Breast epithelium (tissue), 4 donors: Measurements from ENCODE around the gene ME3. TPM values are rescaled to one million over a fixed set of nuclear protein-coding genes. Genes with fewer than 3 reads are reported as not detected.
"Not testable (repeated sequence)": the region's sequence is repeated elsewhere in the genome, so short reads cannot be mapped to it uniquely, and the experiment has no call there.

Source experiments
- DNase-seq, 2 donors: peaks; one replicate each; pipeline ENCODE4 v3.0.0-alpha.2; 2019; ENCODE audit warnings: low spot score in 2 of 2
- H3K27ac ChIP-seq, 2 donors: fragments of 200-600 bp; sonication (generic) in 1 of 2; one replicate each; pipeline ENCODE4 v1.5.1; 2016 to 2019; ENCODE audit warnings: mild to moderate bottlenecking in 1 of 2
- H3K27me3 ChIP-seq, 2 donors: fragments of 200-600 bp; sonication (generic) in 1 of 2; one replicate each; pipeline versions ENCODE4 v1.5.1 to v1.6.0; 2017 to 2019; ENCODE audit warnings: control low read depth in 1 of 2, mild to moderate bottlenecking in 1 of 2
- H3K36me3 ChIP-seq: fragments of 200-600 bp; one replicate; pipeline ENCODE4 v1.5.1; 2019
- H3K4me1 ChIP-seq, 2 donors: fragments of 200-600 bp; sonication (generic); one replicate each; pipeline ENCODE4 v1.5.1; 2016 to 2019; ENCODE audit warnings: control low read depth in 1 of 2
- H3K4me3 ChIP-seq, 3 donors: fragments of 200-600 bp; sonication (generic); 1 replicate in 2 of 3; 2 replicates in 1 of 3; pipeline ENCODE4 v1.5.1; 2016 to 2019; ENCODE audit warnings: mild to moderate bottlenecking in 3 of 3, moderate library complexity in 2 of 3
- H3K9me3 ChIP-seq, 2 donors: fragments of 200-600 bp; sonication (generic) in 1 of 2; one replicate each; pipeline ENCODE4 v1.5.1; 2016 to 2019; ENCODE audit warnings: control low read depth in 1 of 2
- CTCF ChIP-seq, 3 donors: fragments of 450-650 bp; IDR thresholded peaks; one replicate each; pipeline ENCODE4 v1.5.1; 2016 to 2017; ENCODE audit warnings: antibody characterized with exemption in 3 of 3, mild to moderate bottlenecking in 3 of 3, moderate library complexity in 3 of 3
- POLR2A ChIP-seq: fragments of 450-650 bp; IDR thresholded peaks from one replicate; pipeline ENCODE4 v1.6.1; 2016; ENCODE audit warnings: antibody characterized with exemption, mild to moderate bottlenecking, moderate library complexity
- POLR2AphosphoS5 ChIP-seq, 3 donors: sonication (generic); formaldehyde crosslinking; IDR thresholded peaks; one replicate each; pipeline ENCODE4 v1.6.1; 2017; ENCODE audit warnings: antibody characterized with exemption in 3 of 3
- intact Hi-C: fragments of 100-400 bp; cut with DNase I; formaldehyde crosslinking; loops from one replicate; pipeline ENCODE4 v1.15.1; 2023; ENCODE audit warnings: low total_unique reads
- total RNA-seq, 3 donors: library from RNA; depleted of rRNA; stranded (reverse); fragments of >200 nt; gene quantifications; one replicate each; pipeline ENCODE4 v1.1.0, GENCODE V29; 2016

ME3 gene
- total RNA-seq, 3 donors from 2014 or later = 53.0 to 68.5 (median 56.3) TPM

- Histone ChIP-seq H3K27ac (no peak overlapping the region), H3K36me3 (no peaks in the 10 kb centered on the region), H3K4me1 (no peaks in the 10 kb centered on the region), H3K4me3 (no peak overlapping the region), H3K27me3 (no peaks in the 10 kb centered on the region), H3K9me3 (no peaks in the 10 kb centered on the region)
- no peak for DNase-seq
- intact Hi-C loops = no loop called here
- TF ChIP-seq POLR2A (no peak), POLR2AphosphoS5 (IDR thresholded peaks at IDR 0.05) (no peak), CTCF (IDR thresholded peaks at IDR 0.05) (no peak)
Observed at GRCh38 chr11:86418513-86418912, 253.9 kb downstream of the ME3 start.

GRCh38 chr11:86418106-86418505, 254.3 kb downstream of the ME3 start:
- Histone ChIP-seq H3K4me3 (no peak overlapping the region), H3K27me3 (no peaks in the 10 kb centered on the region), H3K27ac (no peak overlapping the region), H3K36me3 (no peaks in the 10 kb centered on the region), H3K9me3 (no peaks in the 10 kb centered on the region), H3K4me1 (no peaks in the 10 kb centered on the region)
- no peak for TF ChIP-seq POLR2A
- TF ChIP-seq CTCF (IDR thresholded peaks at IDR 0.05) = no peak
- DNase-seq = no peak
- intact Hi-C loops = no loop called here

GRCh38 chr11:86416951-86417350, 255.5 kb downstream of the ME3 start:
- intact Hi-C loops, H3K9me3 ChIP-seq, H3K27ac ChIP-seq, H3K36me3 ChIP-seq, DNase-seq, H3K27me3 ChIP-seq, H3K4me1 ChIP-seq, H3K4me3 ChIP-seq: not testable (repeated sequence)

GRCh38 chr11:86416494-86416893, 255.9 kb downstream of the ME3 start:
- intact Hi-C loops = no loop called here
- Histone ChIP-seq H3K27me3 (no peaks in the 10 kb centered on the region), H3K4me3 (no peak overlapping the region), H3K27ac (no peak overlapping the region), H3K36me3 (no peaks in the 10 kb centered on the region), H3K9me3 (no peaks in the 10 kb centered on the region), H3K4me1 (no peaks in the 10 kb centered on the region)
- TF ChIP-seq POLR2AphosphoS5 (IDR thresholded peaks at IDR 0.05) (no peak), CTCF (IDR thresholded peaks at IDR 0.05) (no peak), POLR2A (no peak)
- no peak for DNase-seq

GRCh38 chr11:86415026-86415425, 257.4 kb downstream of the ME3 start:
- Histone ChIP-seq H3K4me3 (no peak overlapping the region), H3K9me3 (no peaks in the 10 kb centered on the region), H3K27me3 (no peaks in the 10 kb centered on the region), H3K4me1 (no peaks in the 10 kb centered on the region), H3K36me3 (no peaks in the 10 kb centered on the region), H3K27ac (no peak overlapping the region)
- no peak for TF ChIP-seq CTCF (IDR thresholded peaks at IDR 0.05)
- no peak for TF ChIP-seq POLR2A
- no peak for TF ChIP-seq POLR2AphosphoS5 (IDR thresholded peaks at IDR 0.05)
- intact Hi-C loops = no loop called here
- no peak for DNase-seq

- Histone ChIP-seq H3K27ac (no peak overlapping the region), H3K27me3 (no peaks in the 10 kb centered on the region), H3K4me3 (no peak overlapping the region), H3K4me1 (no peaks in the 10 kb centered on the region), H3K9me3 (no peaks in the 10 kb centered on the region), H3K36me3 (no peaks in the 10 kb centered on the region)
- DNase-seq = no peak
- TF ChIP-seq POLR2A = no peak
- no peak for TF ChIP-seq CTCF (IDR thresholded peaks at IDR 0.05)
- TF ChIP-seq POLR2AphosphoS5 (IDR thresholded peaks at IDR 0.05) = no peak
- intact Hi-C loops = no loop called here
Observed at GRCh38 chr11:86414032-86414431, 258.4 kb downstream of the ME3 start.
